ENCODE measurements around the gene HOXA5.

The HOXA5 gene

DNA sequence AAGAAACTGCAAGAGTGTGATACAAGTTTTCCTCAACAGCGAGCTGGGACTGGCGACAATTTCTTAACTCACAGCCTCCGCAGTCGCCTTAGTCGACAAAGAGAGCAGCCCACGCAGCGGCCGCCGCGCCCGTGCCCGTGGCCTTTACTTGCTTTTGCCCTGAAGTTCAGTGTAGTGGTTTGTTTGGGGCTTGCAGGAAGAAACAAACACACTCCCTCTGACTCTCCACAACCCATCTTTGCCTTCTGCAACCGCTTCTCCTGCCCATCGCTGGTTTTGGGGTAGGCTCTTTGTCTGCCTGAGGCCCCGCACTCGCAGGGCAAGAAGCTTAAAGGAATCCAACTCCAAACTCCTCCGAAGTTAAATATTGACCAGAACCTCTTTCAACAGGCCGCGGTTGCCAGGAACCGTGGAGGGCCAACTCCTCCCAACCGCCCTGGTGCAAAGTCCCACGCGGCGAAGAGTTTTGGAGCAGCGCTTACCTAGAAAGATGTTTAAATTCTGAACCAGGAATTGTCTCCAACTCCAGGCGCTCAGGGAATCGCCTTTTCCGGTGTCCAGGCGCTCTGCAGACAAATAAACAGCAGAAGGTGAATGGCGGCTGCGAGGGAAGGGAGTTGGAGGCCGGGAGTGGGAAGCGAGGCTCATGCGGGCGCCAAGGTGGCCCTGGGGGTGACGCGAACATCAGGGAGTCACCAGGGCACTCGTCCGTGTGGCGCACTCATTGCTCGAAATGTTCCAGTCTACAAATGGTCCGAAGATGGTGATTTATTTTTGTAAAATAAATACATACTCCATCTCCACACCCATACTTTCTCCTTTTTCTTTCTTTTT, 21.2 kb downstream of the HOXA5 start:
- TF ChIP-seq SPI1 (IDR thresholded peaks at IDR 0.05; ENCODE audit: low read depth, low read length) (no peak), PAX5 (IDR thresholded peaks at IDR 0.05; ENCODE audit: insufficient read depth, low read length, severe bottlenecking) (no peak), TAF1 (IDR thresholded peaks at IDR 0.05; ENCODE audit: low read depth, low read length) (no peak), POLR2AphosphoS5 (IDR thresholded peaks at IDR 0.05; ENCODE audit: low read depth, low read length) (no peak), POLR2A (IDR thresholded peaks at IDR 0.05; ENCODE audit: low read depth, low read length) (no peak), POU2F2 (IDR thresholded peaks at IDR 0.05; ENCODE audit: low read depth, low read length) (no peak)

DNA sequence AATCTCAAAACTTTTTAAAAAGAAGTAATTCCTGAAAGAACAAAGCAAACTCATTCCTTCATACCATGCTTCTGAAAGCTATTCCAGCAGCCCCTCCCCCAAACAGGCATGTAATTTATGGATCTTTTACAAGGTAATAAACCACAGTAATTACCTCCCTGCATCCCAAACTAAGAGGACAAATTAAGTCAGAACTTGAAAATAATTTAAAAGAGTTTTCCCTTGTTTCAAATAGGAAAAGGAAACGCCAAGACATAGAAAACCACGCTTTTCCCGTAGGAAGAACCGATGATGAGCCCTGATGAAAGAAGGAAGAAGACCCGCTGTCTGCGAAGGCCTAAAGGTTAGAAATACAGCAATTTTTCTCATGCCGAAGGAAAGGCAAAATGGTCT, 21.8 kb downstream of the HOXA5 start:
- no peak for TF ChIP-seq TAF1 (IDR thresholded peaks at IDR 0.05; ENCODE audit: low read depth, low read length)
- TF ChIP-seq PAX5 (IDR thresholded peaks at IDR 0.05; ENCODE audit: insufficient read depth, low read length, severe bottlenecking) = no peak
- TF ChIP-seq SPI1 (IDR thresholded peaks at IDR 0.05; ENCODE audit: low read depth, low read length) = no peak
- no peak for TF ChIP-seq POU2F2 (IDR thresholded peaks at IDR 0.05; ENCODE audit: low read depth, low read length)
- TF ChIP-seq POLR2AphosphoS5 (IDR thresholded peaks at IDR 0.05; ENCODE audit: low read depth, low read length) = no peak
- no peak for TF ChIP-seq POLR2A (IDR thresholded peaks at IDR 0.05; ENCODE audit: low read depth, low read length)
- FAIRE-seq = no peak

More for the DNA sequence above, 21.2 kb downstream of the HOXA5 start:
- FAIRE-seq = no peak
- DNase-seq (ENCODE audit: insufficient read length, low spot score) = no peak

DNA sequence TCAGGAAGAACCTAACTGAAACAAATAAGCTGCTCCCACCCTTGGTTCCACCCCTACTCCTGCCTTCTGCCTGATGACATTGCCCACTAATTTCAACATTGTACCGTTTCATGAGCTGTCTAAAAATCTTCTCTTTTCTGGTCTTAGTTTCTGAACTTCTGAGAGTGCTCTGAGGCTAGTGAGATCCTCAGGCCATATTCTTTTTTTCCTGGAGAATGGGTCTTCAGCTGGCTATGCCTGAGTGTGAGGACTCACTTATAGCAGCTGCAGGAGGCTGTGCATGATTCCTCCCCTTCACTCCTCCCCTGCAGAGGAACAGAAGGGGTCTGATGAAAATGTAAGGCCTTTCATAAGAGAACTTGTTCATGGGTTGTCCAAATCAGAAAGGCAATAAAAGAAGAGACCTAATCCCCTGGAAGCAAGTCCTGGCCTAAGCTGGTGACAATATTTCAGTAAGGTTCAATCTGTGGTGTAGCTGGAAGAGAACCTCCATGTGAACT, 24.0 kb downstream of the HOXA5 start:
- TF ChIP-seq PAX5 (IDR thresholded peaks at IDR 0.05; ENCODE audit: insufficient read depth, low read length, severe bottlenecking) = no peak
- TF ChIP-seq POU2F2 (IDR thresholded peaks at IDR 0.05; ENCODE audit: low read depth, low read length) = no peak
- TF ChIP-seq SPI1 (IDR thresholded peaks at IDR 0.05; ENCODE audit: low read depth, low read length) = no peak
- TF ChIP-seq POLR2A (IDR thresholded peaks at IDR 0.05; ENCODE audit: low read depth, low read length) = no peak
- TF ChIP-seq POLR2AphosphoS5 (IDR thresholded peaks at IDR 0.05; ENCODE audit: low read depth, low read length) = no peak
- no peak for TF ChIP-seq TAF1 (IDR thresholded peaks at IDR 0.05; ENCODE audit: low read depth, low read length)
- DNase-seq (ENCODE audit: insufficient read length, low spot score) = no peak

More for the DNA sequence above, 21.8 kb downstream of the HOXA5 start:
- DNase-seq (ENCODE audit: insufficient read length, low spot score) = no peak

DNA sequence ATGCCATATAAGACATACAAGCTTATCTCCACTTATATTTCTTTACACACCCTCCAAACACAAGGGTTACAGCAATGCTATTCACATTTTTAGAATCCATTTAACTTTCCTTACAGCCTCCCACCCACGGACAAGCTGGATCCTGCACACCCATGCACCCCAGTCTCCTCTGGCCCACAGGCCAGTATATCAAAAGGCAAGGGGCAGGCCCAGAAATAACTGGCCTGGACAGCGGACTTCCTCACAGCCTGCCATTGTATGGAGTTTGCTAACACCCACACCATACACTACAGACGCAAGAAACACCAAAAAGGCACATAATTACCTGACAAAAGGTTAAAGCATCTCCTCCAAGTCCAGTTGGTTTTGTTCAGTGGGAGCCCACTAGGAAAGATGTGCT, 24.9 kb downstream of the HOXA5 start:
- FAIRE-seq = no peak
- no peak for DNase-seq (ENCODE audit: insufficient read length, low spot score)
- TF ChIP-seq PAX5 (IDR thresholded peaks at IDR 0.05; ENCODE audit: insufficient read depth, low read length, severe bottlenecking) (no peak), SPI1 (IDR thresholded peaks at IDR 0.05; ENCODE audit: low read depth, low read length) (no peak), TAF1 (IDR thresholded peaks at IDR 0.05; ENCODE audit: low read depth, low read length) (no peak), POLR2AphosphoS5 (IDR thresholded peaks at IDR 0.05; ENCODE audit: low read depth, low read length) (no peak), POU2F2 (IDR thresholded peaks at IDR 0.05; ENCODE audit: low read depth, low read length) (no peak), POLR2A (IDR thresholded peaks at IDR 0.05; ENCODE audit: low read depth, low read length) (no peak)

More for the DNA sequence above, 24.0 kb downstream of the HOXA5 start:
- FAIRE-seq = no peak

DNA sequence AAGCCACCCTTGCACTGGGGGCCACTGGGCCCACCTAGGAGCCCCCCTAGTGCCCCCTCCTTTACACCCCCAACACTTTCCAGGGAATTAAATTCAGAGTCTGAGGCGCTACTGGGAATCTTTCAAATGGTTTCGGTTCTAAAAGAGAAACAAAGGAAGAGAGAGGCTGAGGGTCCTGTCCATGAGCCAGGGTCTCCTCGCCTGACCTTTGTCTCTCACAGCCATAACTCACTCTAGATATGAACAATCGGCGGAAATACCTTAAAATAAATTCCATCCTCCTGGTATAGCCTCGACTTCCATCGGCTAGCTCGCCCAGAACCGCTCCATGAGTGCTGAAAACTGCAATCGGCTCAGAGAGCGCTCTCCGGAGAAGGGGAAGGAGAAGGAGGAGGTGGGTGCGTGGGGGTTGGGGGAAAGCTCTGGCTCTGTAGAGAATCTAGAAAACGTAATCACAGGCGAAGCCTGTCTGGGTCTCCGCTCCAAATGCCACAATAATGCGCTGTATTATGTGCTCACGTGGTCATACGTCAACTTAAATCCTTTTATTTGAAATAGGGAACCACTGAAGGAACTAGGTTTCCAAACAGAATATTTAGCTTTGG, 25.5 kb downstream of the HOXA5 start:
- TF ChIP-seq SPI1 (IDR thresholded peaks at IDR 0.05; ENCODE audit: low read depth, low read length) (no peak), TAF1 (IDR thresholded peaks at IDR 0.05; ENCODE audit: low read depth, low read length) (no peak), POLR2AphosphoS5 (IDR thresholded peaks at IDR 0.05; ENCODE audit: low read depth, low read length) (no peak), POU2F2 (IDR thresholded peaks at IDR 0.05; ENCODE audit: low read depth, low read length) (no peak), POLR2A (IDR thresholded peaks at IDR 0.05; ENCODE audit: low read depth, low read length) (no peak), PAX5 (IDR thresholded peaks at IDR 0.05; ENCODE audit: insufficient read depth, low read length, severe bottlenecking) (no peak)
- no peak for DNase-seq (ENCODE audit: insufficient read length, low spot score)
- FAIRE-seq = no peak

DNA sequence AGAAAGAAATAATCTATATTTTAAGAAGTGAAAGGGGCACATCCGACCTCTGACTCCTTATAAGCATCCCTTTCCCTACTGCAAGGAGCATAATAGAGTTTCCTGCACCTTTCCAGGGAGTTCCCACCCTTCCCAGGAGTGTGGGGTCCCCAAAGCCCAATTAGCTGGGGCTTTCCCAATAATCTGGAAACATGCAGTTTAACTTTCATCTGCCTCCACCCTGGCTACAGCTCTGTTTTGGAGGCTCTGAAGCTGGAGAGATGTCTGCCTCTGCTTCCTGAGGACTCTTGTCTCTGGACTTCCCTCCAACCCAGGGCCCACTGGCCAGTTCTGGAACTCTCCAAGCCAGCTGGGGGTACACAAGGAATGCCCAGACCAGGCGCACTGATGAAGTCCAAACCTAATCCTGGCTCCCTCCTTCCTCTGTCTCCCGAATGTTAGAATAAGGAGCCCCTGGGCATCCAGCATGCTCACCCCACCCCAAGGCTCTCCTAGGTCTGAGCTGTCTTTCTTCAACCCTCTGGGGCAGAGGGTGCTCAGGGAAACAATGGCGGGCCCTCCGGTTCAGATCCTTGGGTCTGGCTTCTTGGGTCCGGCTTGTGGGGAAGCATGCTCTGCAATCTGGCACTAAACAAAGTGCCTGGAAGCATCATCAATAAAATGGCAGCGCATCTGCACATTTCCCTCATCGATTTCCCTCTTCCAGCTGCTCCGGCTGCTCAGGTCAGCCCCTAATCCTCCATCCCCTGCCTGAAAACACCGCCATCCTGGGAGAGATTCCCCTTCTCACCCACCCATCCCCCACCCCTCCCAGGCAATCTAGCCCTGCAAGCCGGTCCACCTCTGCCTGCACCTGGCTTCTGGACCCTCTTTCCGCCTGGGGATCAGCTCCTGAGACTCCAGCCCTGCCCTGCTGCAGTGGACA, 26.3 kb downstream of the HOXA5 start:
- no peak for TF ChIP-seq POU2F2 (IDR thresholded peaks at IDR 0.05; ENCODE audit: low read depth, low read length)
- no peak for TF ChIP-seq POLR2A (IDR thresholded peaks at IDR 0.05; ENCODE audit: low read depth, low read length)
- no peak for TF ChIP-seq POLR2AphosphoS5 (IDR thresholded peaks at IDR 0.05; ENCODE audit: low read depth, low read length)
- TF ChIP-seq TAF1 (IDR thresholded peaks at IDR 0.05; ENCODE audit: low read depth, low read length) = no peak
- no peak for DNase-seq (ENCODE audit: insufficient read length, low spot score)

DNA sequence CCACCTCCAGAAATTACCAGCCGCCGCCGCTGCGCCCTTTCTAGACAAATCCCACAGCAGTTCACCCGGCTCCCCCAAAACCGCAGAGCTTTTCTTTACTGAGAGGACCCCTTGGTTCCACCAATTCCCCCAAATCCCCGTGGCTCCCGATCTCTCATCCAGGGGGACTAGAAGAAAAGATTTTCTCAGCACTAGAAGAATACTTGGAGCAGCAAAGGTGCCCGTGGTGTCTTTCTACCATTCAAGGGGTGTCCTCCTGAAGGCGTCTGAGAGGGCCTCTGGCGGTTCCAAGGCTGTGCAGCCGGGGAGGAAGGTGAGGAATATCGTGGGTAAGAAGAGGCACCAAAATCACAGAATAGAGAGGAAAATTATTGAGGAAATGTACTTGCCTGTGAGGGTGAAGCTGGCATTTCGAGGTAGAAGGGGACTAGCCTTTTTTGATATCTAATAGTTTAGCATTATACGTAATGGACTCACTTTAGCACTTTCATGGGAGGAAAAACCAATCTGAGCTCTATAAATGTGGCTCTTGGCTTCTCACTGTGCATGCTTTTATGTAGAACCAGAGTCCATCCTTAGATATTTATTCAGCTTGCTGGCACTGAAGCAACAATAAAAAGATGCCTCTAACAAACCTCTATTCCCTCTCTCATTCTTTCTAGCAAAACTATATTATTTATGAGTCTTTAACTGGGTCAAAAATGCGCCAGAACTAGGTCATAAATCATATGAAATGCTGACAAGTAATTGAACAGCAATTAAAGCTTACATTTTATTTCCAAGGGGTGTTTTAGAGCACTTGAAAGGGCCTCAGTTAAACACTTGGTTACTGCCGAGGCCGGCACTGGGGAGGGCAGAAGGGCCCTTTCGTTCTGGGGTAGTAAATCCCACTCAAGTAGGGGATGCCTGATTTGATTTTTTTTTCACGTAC, 27.2 kb downstream of the HOXA5 start:
- FAIRE-seq (no peak), DNase-seq (ENCODE audit: insufficient read length, low spot score) (no peak)
- no peak for TF ChIP-seq POLR2A (IDR thresholded peaks at IDR 0.05; ENCODE audit: low read depth, low read length)
- no peak for TF ChIP-seq PAX5 (IDR thresholded peaks at IDR 0.05; ENCODE audit: insufficient read depth, low read length, severe bottlenecking)
- no peak for TF ChIP-seq SPI1 (IDR thresholded peaks at IDR 0.05; ENCODE audit: low read depth, low read length)
- no peak for TF ChIP-seq POU2F2 (IDR thresholded peaks at IDR 0.05; ENCODE audit: low read depth, low read length)
- TF ChIP-seq TAF1 (IDR thresholded peaks at IDR 0.05; ENCODE audit: low read depth, low read length) = no peak
- no peak for TF ChIP-seq POLR2AphosphoS5 (IDR thresholded peaks at IDR 0.05; ENCODE audit: low read depth, low read length)

More for the DNA sequence above, 26.3 kb downstream of the HOXA5 start:
- no peak for FAIRE-seq

Measured in GM12891 (cell line).